GM21447 (cell line): Measurements from ENCODE around the gene USP3.
"Not testable (repeated sequence)": the region's sequence is repeated elsewhere in the genome, so short reads cannot be mapped to it uniquely, and the experiment has no call there.

Experiments
- ATAC-seq: cut with Tn5 transposase; IDR thresholded peaks from one replicate; pipeline ENCODE4 v1.9.1; 2021; ENCODE audit not compliant: unreplicated experiment

Gene USP3

GRCh38 chr15:63605036-63605435, 100.6 kb downstream of the USP3 start:
- ATAC-seq, result no peak

GRCh38 chr15:63605816-63606215, 101.4 kb downstream of the USP3 start:
- no peak for ATAC-seq

GRCh38 chr15:63606308-63606707, 101.9 kb downstream of the USP3 start:
- no peak for ATAC-seq

- ATAC-seq, result no peak
Measured at GRCh38 chr15:63608989-63609388, 104.6 kb downstream of the USP3 start.

- no peak for ATAC-seq
Measured at GRCh38 chr15:63609448-63609847, 105.1 kb downstream of the USP3 start.

- ATAC-seq, result peak; percentile 69
Measured at GRCh38 chr15:63610209-63610841, 105.9 kb downstream of the USP3 start.

GRCh38 chr15:63611177-63611576, 106.8 kb downstream of the USP3 start:
- ATAC-seq, result no peak

GRCh38 chr15:63612300-63612699, 107.9 kb downstream of the USP3 start:
- no peak for ATAC-seq

- ATAC-seq, result no peak
Measured at GRCh38 chr15:63615935-63616334, 111.5 kb downstream of the USP3 start.

GRCh38 chr15:63617147-63617546, 112.8 kb downstream of the USP3 start:
- not testable (repeated sequence) for ATAC-seq

- not testable (repeated sequence) for ATAC-seq
Measured at GRCh38 chr15:63617627-63618026, 113.2 kb downstream of the USP3 start.

GRCh38 chr15:63620760-63621159, 116.4 kb downstream of the USP3 start:
- not testable (repeated sequence) for ATAC-seq

GRCh38 chr15:63623232-63623969, 119.0 kb downstream of the USP3 start:
- no peak for ATAC-seq

- ATAC-seq, result peak; percentile 84
Measured at GRCh38 chr15:63626955-63627354, 122.6 kb downstream of the USP3 start.

GRCh38 chr15:63628123-63628822, 123.9 kb downstream of the USP3 start:
- ATAC-seq, result no peak

- ATAC-seq, result no peak
Measured at GRCh38 chr15:63630036-63630751, 125.8 kb downstream of the USP3 start.

- ATAC-seq, result no peak
Measured at GRCh38 chr15:63633312-63633711, 128.9 kb downstream of the USP3 start.

GRCh38 chr15:63634154-63634553, 129.8 kb downstream of the USP3 start:
- ATAC-seq, result no peak

GRCh38 chr15:63636518-63637061, 132.2 kb downstream of the USP3 start:
- ATAC-seq, result no peak

GRCh38 chr15:63638839-63639238, 134.4 kb downstream of the USP3 start:
- ATAC-seq, result no peak

GRCh38 chr15:63640146-63640545, 135.8 kb downstream of the USP3 start:
- ATAC-seq, result no peak
